ENCODE data around the gene PRKD3. TPM values are rescaled to one million over a fixed set of nuclear protein-coding genes. Genes with fewer than 3 reads are reported as not detected.
A peak's percentile ranks its signal among the peaks of the same experiment; 100 is the strongest.

The PRKD3 gene
- 38.4 and 58.2 TPM in 2 replicates for total RNA-seq (2016; rRNA removed; fragmentation: Illumina TruSeq; extraction: Trizol)
- 28.3 and 40.1 TPM in 2 replicates for total RNA-seq (2016; cell fraction: cytosol; rRNA removed; fragmentation: Illumina TruSeq; extraction: Trizol; ENCODE audit: low read depth)
- total RNA-seq (2016; cell fraction: insoluble cytoplasmic fraction; rRNA removed; fragmentation: Illumina TruSeq; extraction: Trizol): 41.3 and 58.4 TPM in 2 replicates
- total RNA-seq (2016; cell fraction: membrane; rRNA removed; fragmentation: Illumina TruSeq; extraction: Trizol): 38.0 and 45.7 TPM in 2 replicates
- total RNA-seq (2016; cell fraction: nucleus; rRNA removed; fragmentation: Illumina TruSeq; extraction: Trizol): 43.5 and 44.5 TPM in 2 replicates
- 11.1 and 11.6 TPM in 2 replicates for polyA plus RNA-seq (2011; rRNA removed)
- 6.3 and 10.2 TPM in 2 replicates for polyA plus RNA-seq (2011; cell fraction: cytosol; rRNA removed)
- 10.3 and 13.0 TPM in 2 replicates for polyA plus RNA-seq (2011; cell fraction: nucleus; rRNA removed)
- polyA plus RNA-seq (2012): 13.3 and 16.2 TPM in 2 replicates
- polyA plus RNA-seq (2016; cell fraction: cytosol; fragmentation: Illumina TruSeq; extraction: Trizol; ENCODE audit: low read depth): 3.5 and 4.0 TPM in 2 replicates
- polyA plus RNA-seq (2016; cell fraction: insoluble cytoplasmic fraction; fragmentation: Illumina TruSeq; extraction: Trizol; ENCODE audit: low read depth): 32.7 and 37.2 TPM in 2 replicates
- 9.9 and 10.3 TPM in 2 replicates for polyA plus RNA-seq (2016; cell fraction: membrane; fragmentation: Illumina TruSeq; extraction: Trizol; ENCODE audit: low read depth)
- 20.8 and 26.2 TPM in 2 replicates for polyA plus RNA-seq (2016; cell fraction: nucleus; fragmentation: Illumina TruSeq; extraction: Trizol; ENCODE audit: insufficient read depth, low read depth)
- polyA minus RNA-seq (2011; rRNA and poly(A)+ RNA removed; ENCODE audit: low replicate concordance): 19.1 and 29.6 TPM in 2 replicates
- polyA minus RNA-seq (2011; cell fraction: cytosol; rRNA and poly(A)+ RNA removed): 16.3 and 21.6 TPM in 2 replicates
- 67.1 and 69.1 TPM in 2 replicates for polyA minus RNA-seq (2011; cell fraction: nucleus; rRNA and poly(A)+ RNA removed)
- Bru-seq, nascent RNA: percentile 86 among the genes with signal in this experiment
- BruChase-seq, experiment 1, labeled RNA remaining after a 6-hour chase: percentile 83 among the genes with signal in this experiment
- percentile 83 among the genes with signal in this experiment for BruChase-seq, experiment 2, labeled RNA remaining after a 2-hour chase
- long read RNA-seq, experiment 1, partial matches to known transcripts: 1 of 9 reads
- long read RNA-seq, experiment 1, other reads (novel, unspliced or antisense): 8 of 9 reads
- long read RNA-seq, experiment 2, full-length matches to known transcripts: 4 of 26 reads
- long read RNA-seq, experiment 2, partial matches to known transcripts: 11 of 26 reads
- long read RNA-seq, experiment 2, other reads (novel, unspliced or antisense): 11 of 26 reads

GRCh38 chr2:37324786-37325624 is at the start of gene PRKD3:
TSS of gene PRKD3 (minus strand) at chr2:37324833. CDS start at chr2:37316524, 8,309 bp downstream.
- Histone ChIP-seq H3K36me3 (replicated peaks in 1 of 2; ENCODE audit: control insufficient read depth in 1 of 2, insufficient read depth in 2 of 2, low read length in 2 of 2) (no peaks in the 10 kb centered on the region), H3K79me2 (ENCODE audit: insufficient read depth, low read length) (peaks cover 32% of the 10 kb centered on the region), H3K9ac (ENCODE audit: insufficient read depth, low read depth, low read length) (peak within 1 kb of the TSS; percentile 84), H2AFZ (ENCODE audit: low read length) (peak within 1 kb of the TSS; percentile 73), H3K9me3 (ENCODE audit: low read length) (no peaks in the 10 kb centered on the region), H3K4me1 (ENCODE audit: insufficient read depth, low read length) (peaks cover 32% of the 10 kb centered on the region), H3K4me3 (replicated peaks in 1 of 3; ENCODE audit: insufficient read depth in 1 of 3, low read depth in 2 of 3, low read length in 3 of 3) (peak within 1 kb of the TSS; percentile 85 to 98 (median 90)), H3K27ac (ENCODE audit: extremely low read length, insufficient read depth, low read length) (peak within 1 kb of the TSS; percentile 63), H3K4me2 (ENCODE audit: low read depth, low read length) (peak within 1 kb of the TSS; percentile 90), H3K27me3 (ENCODE audit: control insufficient read depth in 1 of 2, insufficient read depth in 2 of 2, low read length in 2 of 2) (peaks cover 3 to 20% of the 10 kb centered on the region in 2 experiments; a peak in 4 of 5 replicates), H4K20me1 (ENCODE audit: insufficient read depth, low read length) (no peaks in the 10 kb centered on the region)
- ChIA-PET POLR2A (interaction anchor here (2.5 kb wide), 1 partner anchor 93 kb away, joined by 8 read pairs; the partner anchor contains the start of genes CEBPZ and NDUFAF7), CTCF (ENCODE audit: low intra/inter-chr PET ratio, low total read pairs) (no interaction called here)
- 2% methylated on average over 35 of the region's 79 CpGs for WGBS (ENCODE audit: low lambda C conversion rate)
- peak; percentile 90 for ATAC-seq
- peak; percentile 27 for DNase-seq (ENCODE audit: low spot score)
- no peak for FAIRE-seq
- BruUV-seq (replicated peaks): no TSS peak
- intact Hi-C loops (cut with micrococcal nuclease; ENCODE audit: unreplicated experiment): loop anchor here (1.0 kb wide), 1 partner anchor 94 kb away; the partner anchor contains the start of genes CEBPZ and NDUFAF7
- in situ Hi-C loops (cut with HindIII; ENCODE audit: extremely low pct_ligation_motif_present, low pct_unique_long_range_greater_than_20kb): no loop called here
- TF ChIP-seq AGO1 (IDR thresholded peaks at IDR 0.05; ENCODE audit: low read depth, low read length, poor library complexity, severe bottlenecking): peak; percentile 10
- peak; percentile 91 for TF ChIP-seq ZNF563 (CRISPR knock-in tag; IDR thresholded peaks at IDR 0.05)
- no peak for TF ChIP-seq KDM3A (CRISPR knock-in tag; IDR thresholded peaks at IDR 0.05; ENCODE audit: low read depth)
- TF ChIP-seq MBD4 (IDR thresholded peaks at IDR 0.05; ENCODE audit: borderline replicate concordance, low read length): no peak
- no peak for TF ChIP-seq SP2 (CRISPR knock-in tag; IDR thresholded peaks at IDR 0.05)
- TF ChIP-seq MED13 (CRISPR knock-in tag; IDR thresholded peaks at IDR 0.05): no peak
- TF ChIP-seq, protein P1, sequence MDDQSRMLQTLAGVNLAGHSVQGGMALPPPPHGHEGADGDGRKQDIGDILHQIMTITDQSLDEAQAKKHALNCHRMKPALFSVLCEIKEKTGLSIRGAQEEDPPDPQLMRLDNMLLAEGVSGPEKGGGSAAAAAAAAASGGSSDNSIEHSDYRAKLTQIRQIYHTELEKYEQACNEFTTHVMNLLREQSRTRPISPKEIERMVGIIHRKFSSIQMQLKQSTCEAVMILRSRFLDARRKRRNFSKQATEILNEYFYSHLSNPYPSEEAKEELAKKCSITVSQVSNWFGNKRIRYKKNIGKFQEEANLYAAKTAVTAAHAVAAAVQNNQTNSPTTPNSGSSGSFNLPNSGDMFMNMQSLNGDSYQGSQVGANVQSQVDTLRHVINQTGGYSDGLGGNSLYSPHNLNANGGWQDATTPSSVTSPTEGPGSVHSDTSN (CRISPR knock-in tag; IDR thresholded peaks at IDR 0.05; ENCODE audit: borderline replicate concordance): no peak
- TF ChIP-seq ZBTB4 (CRISPR knock-in tag; IDR thresholded peaks at IDR 0.05; ENCODE audit: borderline replicate concordance): no peak
- TF ChIP-seq YEATS4 (CRISPR knock-in tag; IDR thresholded peaks at IDR 0.05; ENCODE audit: borderline replicate concordance): no peak; the same call in 1 of the 2 replicates
- TF ChIP-seq SRY (CRISPR knock-in tag; IDR thresholded peaks at IDR 0.05): no peak
